Measurements from ENCODE around the gene HLA-DOB. TPM values are rescaled to one million over a fixed set of nuclear protein-coding genes. Genes with fewer than 3 reads are reported as not detected.
"Not testable (repeated sequence)": the region's sequence is repeated elsewhere in the genome, so short reads cannot be mapped to it uniquely, and the experiment has no call there.

HLA-DOB gene
- total RNA-seq, 4 donors from 2014 or later: 1.3 to 1.6 TPM; not detected in 2

- Histone ChIP-seq H3K27me3 (no peaks in the 10 kb centered on the region), H3K9me3 (no peaks in the 10 kb centered on the region), H3K27ac (no peak overlapping the region), H3K4me3 (replicated peaks in 1 of 3) (no peak overlapping the region), H3K36me3 (no peaks in the 10 kb centered on the region), H3K4me1 (no peaks in the 10 kb centered on the region)
- no peak for DNase-seq
- TF ChIP-seq, protein P1, sequence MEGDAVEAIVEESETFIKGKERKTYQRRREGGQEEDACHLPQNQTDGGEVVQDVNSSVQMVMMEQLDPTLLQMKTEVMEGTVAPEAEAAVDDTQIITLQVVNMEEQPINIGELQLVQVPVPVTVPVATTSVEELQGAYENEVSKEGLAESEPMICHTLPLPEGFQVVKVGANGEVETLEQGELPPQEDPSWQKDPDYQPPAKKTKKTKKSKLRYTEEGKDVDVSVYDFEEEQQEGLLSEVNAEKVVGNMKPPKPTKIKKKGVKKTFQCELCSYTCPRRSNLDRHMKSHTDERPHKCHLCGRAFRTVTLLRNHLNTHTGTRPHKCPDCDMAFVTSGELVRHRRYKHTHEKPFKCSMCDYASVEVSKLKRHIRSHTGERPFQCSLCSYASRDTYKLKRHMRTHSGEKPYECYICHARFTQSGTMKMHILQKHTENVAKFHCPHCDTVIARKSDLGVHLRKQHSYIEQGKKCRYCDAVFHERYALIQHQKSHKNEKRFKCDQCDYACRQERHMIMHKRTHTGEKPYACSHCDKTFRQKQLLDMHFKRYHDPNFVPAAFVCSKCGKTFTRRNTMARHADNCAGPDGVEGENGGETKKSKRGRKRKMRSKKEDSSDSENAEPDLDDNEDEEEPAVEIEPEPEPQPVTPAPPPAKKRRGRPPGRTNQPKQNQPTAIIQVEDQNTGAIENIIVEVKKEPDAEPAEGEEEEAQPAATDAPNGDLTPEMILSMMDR (IDR thresholded peaks at IDR 0.05): no peak
- no peak for TF ChIP-seq POLR2A (IDR thresholded peaks at IDR 0.05)
- intact Hi-C loops (cut with DNase I): no loop called here
- WGBS, 2 donors: 82 to 93% methylated on average over 4 to 5 of the region's 5 CpGs
Observed at GRCh38 chr6:32807020-32807580, 9.7 kb downstream of the HLA-DOB start.

- H3K27me3 ChIP-seq; H3K4me1 ChIP-seq; H3K27ac ChIP-seq; H3K9me3 ChIP-seq; H3K36me3 ChIP-seq; DNase-seq; intact Hi-C loops (cut with DNase I); H3K4me3 ChIP-seq (replicated peaks in 1 of 3): not testable (repeated sequence)
Observed at GRCh38 chr6:32805404-32805803, 11.4 kb downstream of the HLA-DOB start.

- no peaks in the 10 kb centered on the region for H3K27me3 ChIP-seq
- H3K36me3 ChIP-seq: no peaks in the 10 kb centered on the region
- H3K9me3 ChIP-seq: no peaks in the 10 kb centered on the region
- WGBS, 2 donors: 53 to 56% methylated on average over 2 of the region's 2 CpGs
- no peak for TF ChIP-seq POLR2A (IDR thresholded peaks at IDR 0.05)
- TF ChIP-seq, protein P1 (IDR thresholded peaks at IDR 0.05): no peak
- no peak overlapping the region for H3K4me3 ChIP-seq (replicated peaks in 1 of 3)
- DNase-seq: no peak
- intact Hi-C loops (cut with DNase I): no loop called here
- no peaks in the 10 kb centered on the region for H3K4me1 ChIP-seq
- H3K27ac ChIP-seq: no peak overlapping the region
Observed at GRCh38 chr6:32803416-32803815, 13.4 kb downstream of the HLA-DOB start.

DNA sequence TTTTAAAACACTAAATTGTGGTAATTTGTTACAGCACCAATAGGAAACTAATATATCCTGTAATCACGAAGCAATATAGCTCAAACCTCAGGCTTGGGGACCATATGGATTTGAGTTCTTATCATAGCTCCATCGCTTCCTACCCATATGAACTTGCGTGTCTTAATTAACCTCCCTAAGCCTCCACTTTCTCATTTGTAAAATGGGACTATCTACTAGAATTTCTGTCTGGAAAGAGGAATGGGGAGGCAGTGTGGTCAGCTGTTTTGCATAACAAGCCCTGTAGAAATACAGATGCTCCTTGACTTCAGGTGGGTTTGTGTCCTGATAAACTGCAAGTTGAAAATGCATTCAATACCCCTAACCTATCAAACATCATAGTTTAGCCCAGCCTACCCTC, 17.1 kb downstream of the HLA-DOB start:
- Histone ChIP-seq H3K4me1 (no peaks in the 10 kb centered on the region), H3K4me3 (replicated peaks in 1 of 3) (no peak overlapping the region), H3K27ac (no peak overlapping the region), H3K9me3 (no peaks in the 10 kb centered on the region), H3K36me3 (no peaks in the 10 kb centered on the region), H3K27me3 (no peaks in the 10 kb centered on the region)
- DNase-seq: no peak
- TF ChIP-seq POLR2A (IDR thresholded peaks at IDR 0.05): no peak
- TF ChIP-seq, protein P1 (IDR thresholded peaks at IDR 0.05): no peak
- intact Hi-C loops (cut with DNase I): loop anchor here (5.0 to 10.0 kb wide), 2 partner anchors 95 to 387 kb away; no protein-coding TSS in a partner anchor
- WGBS, 2 donors: 78 to 83% methylated on average over 3 of the region's 3 CpGs

- Histone ChIP-seq H3K4me1 (no peaks in the 10 kb centered on the region), H3K27me3 (no peaks in the 10 kb centered on the region), H3K9me3 (no peaks in the 10 kb centered on the region), H3K4me3 (replicated peaks in 1 of 3) (no peak overlapping the region), H3K27ac (no peak overlapping the region), H3K36me3 (no peaks in the 10 kb centered on the region)
- intact Hi-C loops (cut with DNase I): loop anchor here (5.0 to 10.0 kb wide), 2 partner anchors 94 to 387 kb away; no protein-coding TSS in a partner anchor
- WGBS, 2 donors: 94% methylated on average over 3 of the region's 3 CpGs
- TF ChIP-seq POLR2A (IDR thresholded peaks at IDR 0.05): no peak
- TF ChIP-seq, protein P1 (IDR thresholded peaks at IDR 0.05): no peak
- no peak for DNase-seq
Observed at GRCh38 chr6:32799168-32799567, 17.6 kb downstream of the HLA-DOB start.
